Osteocyte (in vitro differentiated cells): ENCODE results near the gene GOLGA6C. TPM values are rescaled to one million over a fixed set of nuclear protein-coding genes. Genes with fewer than 3 reads are reported as not detected.

ENCODE experiments used
- total RNA-seq: library from RNA; stranded (reverse); gene quantifications from 2 replicates; pipeline ENCODE4 v1.2.1, GENCODE V29; 2021

The GOLGA6C gene
- total RNA-seq, 1 donor from 2014 or later: not detected

Other genes starting within 250 kb of the GOLGA6C start
- gene PPCDC, start 234.7 kb upstream of the GOLGA6C start, total RNA-seq: 11.9 and 12.7 TPM in 2 replicates
- gene C15orf39, start 56.5 kb upstream of the GOLGA6C start, total RNA-seq: 19.4 and 20.1 TPM in 2 replicates
- not detected in 2 replicates for gene GOLGA6D, start 24.5 kb downstream of the GOLGA6C start, total RNA-seq
- 96.6 and 99.0 TPM in 2 replicates for gene COMMD4, start 77.7 kb downstream of the GOLGA6C start, total RNA-seq
- gene NEIL1, start 88.7 kb downstream of the GOLGA6C start, total RNA-seq: 30.0 and 34.0 TPM in 2 replicates
- 174 and 219 TPM in 2 replicates for gene MAN2C1, start 110.3 kb downstream of the GOLGA6C start, total RNA-seq
- 65.2 and 65.4 TPM in 2 replicates for gene SIN3A, start 193.4 kb downstream of the GOLGA6C start, total RNA-seq